ENCODE measurements around the gene FBLL1.

The FBLL1 gene

DNA sequence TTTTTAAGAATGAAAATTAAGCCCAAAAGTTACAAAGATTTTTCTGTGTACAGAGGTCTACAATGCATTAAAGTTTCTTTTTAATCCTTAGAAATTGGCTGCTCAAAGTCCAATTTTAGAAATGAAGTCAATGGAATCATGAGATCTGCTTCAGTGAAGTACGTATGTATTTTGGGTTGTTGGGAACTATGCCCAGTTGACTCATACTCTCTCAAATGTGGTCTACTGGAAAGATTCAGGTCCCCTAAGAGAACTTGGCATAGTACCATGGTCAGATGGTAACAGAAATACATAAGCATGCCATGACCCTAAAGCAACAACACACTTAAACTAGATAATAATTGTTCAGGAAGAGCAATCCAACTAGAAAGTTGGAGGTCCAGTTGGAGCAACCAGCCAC lies 23.0 kb downstream of the FBLL1 start:
- Histone ChIP-seq H3K36me3 (ENCODE audit: control insufficient read depth, low read length) (peaks cover 75% of the 10 kb centered on the region), H4K20me1 (ENCODE audit: control insufficient read depth, insufficient read depth, low read depth, low read length) (no peaks in the 10 kb centered on the region; the same call in 1 of the 2 replicates), H3K4me3 (ENCODE audit: low read length) (no peak overlapping the region), H3K27ac (ENCODE audit: low read depth, low read length) (no peak overlapping the region), H3K27me3 (ENCODE audit: control insufficient read depth, low read length) (no peaks in the 10 kb centered on the region), H3K9me3 (ENCODE audit: control insufficient read depth, insufficient read depth, low read length) (no peaks in the 10 kb centered on the region), H3K4me2 (ENCODE audit: low read length) (no peak overlapping the region), H3K4me1 (ENCODE audit: control insufficient read depth, low read length) (no peaks in the 10 kb centered on the region), H3K79me2 (ENCODE audit: control insufficient read depth, low read length) (peaks cover 5% of the 10 kb centered on the region), H3K9me2 (replicated peaks; ENCODE audit: control insufficient read depth, low read length) (no peaks in the 10 kb centered on the region), H3F3A (ENCODE audit: control insufficient read depth, insufficient read depth) (no peaks in the 10 kb centered on the region; the same call in 1 of the 2 replicates)
- TF ChIP-seq, protein P1, sequence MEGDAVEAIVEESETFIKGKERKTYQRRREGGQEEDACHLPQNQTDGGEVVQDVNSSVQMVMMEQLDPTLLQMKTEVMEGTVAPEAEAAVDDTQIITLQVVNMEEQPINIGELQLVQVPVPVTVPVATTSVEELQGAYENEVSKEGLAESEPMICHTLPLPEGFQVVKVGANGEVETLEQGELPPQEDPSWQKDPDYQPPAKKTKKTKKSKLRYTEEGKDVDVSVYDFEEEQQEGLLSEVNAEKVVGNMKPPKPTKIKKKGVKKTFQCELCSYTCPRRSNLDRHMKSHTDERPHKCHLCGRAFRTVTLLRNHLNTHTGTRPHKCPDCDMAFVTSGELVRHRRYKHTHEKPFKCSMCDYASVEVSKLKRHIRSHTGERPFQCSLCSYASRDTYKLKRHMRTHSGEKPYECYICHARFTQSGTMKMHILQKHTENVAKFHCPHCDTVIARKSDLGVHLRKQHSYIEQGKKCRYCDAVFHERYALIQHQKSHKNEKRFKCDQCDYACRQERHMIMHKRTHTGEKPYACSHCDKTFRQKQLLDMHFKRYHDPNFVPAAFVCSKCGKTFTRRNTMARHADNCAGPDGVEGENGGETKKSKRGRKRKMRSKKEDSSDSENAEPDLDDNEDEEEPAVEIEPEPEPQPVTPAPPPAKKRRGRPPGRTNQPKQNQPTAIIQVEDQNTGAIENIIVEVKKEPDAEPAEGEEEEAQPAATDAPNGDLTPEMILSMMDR (IDR thresholded peaks at IDR 0.05; ENCODE audit: low read depth, low read length, poor library complexity, severe bottlenecking), result no peak
- TF ChIP-seq EZH2phosphoT487 (IDR thresholded peaks at IDR 0.05; ENCODE audit: borderline replicate concordance, low read length), result no peak

DNA sequence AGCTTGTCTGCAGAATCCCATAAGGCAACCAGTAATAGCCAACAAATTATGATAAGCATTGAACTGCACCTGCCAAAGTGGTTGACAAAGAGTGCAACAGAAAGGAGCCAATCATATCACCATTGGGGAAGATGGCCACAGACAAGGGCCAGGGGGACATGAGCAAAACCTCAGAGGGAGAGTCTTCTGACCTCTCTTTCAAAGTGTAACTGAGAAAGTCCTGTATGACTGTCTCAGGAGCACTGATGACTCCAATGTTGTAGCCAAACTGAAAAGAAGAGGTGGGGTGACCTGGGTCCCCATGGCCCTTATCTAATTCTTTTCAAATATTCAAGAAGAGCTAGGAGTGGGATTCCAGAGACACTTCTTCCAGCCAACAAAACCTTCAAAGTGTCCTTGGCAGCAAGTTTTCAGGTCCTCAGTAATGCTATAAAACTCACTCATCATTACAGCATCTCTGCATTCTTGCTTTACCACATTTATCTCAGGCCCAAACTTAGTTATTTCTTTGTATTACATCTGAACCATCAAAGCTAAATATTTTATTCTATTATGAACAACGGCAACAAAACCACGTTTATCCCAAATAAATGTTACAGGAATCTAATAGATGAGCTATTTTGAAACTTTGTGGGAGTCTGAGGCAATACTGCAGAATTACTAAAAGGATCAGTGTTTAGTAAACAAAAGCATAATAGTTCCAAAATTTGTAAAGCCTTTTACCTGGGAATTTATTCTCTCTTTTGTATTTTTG lies 24.4 kb downstream of the FBLL1 start:
- H3K4me2 ChIP-seq (ENCODE audit: low read length), result no peak overlapping the region
- H3K79me2 ChIP-seq (ENCODE audit: control insufficient read depth, low read length), result peaks cover 5% of the 10 kb centered on the region
- no peak overlapping the region for H3K4me3 ChIP-seq (ENCODE audit: low read length)
- no peaks in the 10 kb centered on the region for H3K27me3 ChIP-seq (ENCODE audit: control insufficient read depth, low read length)
- TF ChIP-seq, protein P1 (IDR thresholded peaks at IDR 0.05; ENCODE audit: low read depth, low read length, poor library complexity, severe bottlenecking), result no peak
- TF ChIP-seq EZH2phosphoT487 (IDR thresholded peaks at IDR 0.05; ENCODE audit: borderline replicate concordance, low read length), result no peak
- H4K20me1 ChIP-seq (ENCODE audit: control insufficient read depth, insufficient read depth, low read depth, low read length), result no peaks in the 10 kb centered on the region; the same call in 1 of the 2 replicates
- peaks cover 88% of the 10 kb centered on the region for H3K36me3 ChIP-seq (ENCODE audit: control insufficient read depth, low read length)
- no peak overlapping the region for H3K27ac ChIP-seq (ENCODE audit: low read depth, low read length)
- H3K9me2 ChIP-seq (replicated peaks; ENCODE audit: control insufficient read depth, low read length), result no peaks in the 10 kb centered on the region
- no peaks in the 10 kb centered on the region for H3K9me3 ChIP-seq (ENCODE audit: control insufficient read depth, insufficient read depth, low read length)
- H3F3A ChIP-seq (ENCODE audit: control insufficient read depth, insufficient read depth), result no peaks in the 10 kb centered on the region; the same call in 1 of the 2 replicates
- no peaks in the 10 kb centered on the region for H3K4me1 ChIP-seq (ENCODE audit: control insufficient read depth, low read length)

DNA sequence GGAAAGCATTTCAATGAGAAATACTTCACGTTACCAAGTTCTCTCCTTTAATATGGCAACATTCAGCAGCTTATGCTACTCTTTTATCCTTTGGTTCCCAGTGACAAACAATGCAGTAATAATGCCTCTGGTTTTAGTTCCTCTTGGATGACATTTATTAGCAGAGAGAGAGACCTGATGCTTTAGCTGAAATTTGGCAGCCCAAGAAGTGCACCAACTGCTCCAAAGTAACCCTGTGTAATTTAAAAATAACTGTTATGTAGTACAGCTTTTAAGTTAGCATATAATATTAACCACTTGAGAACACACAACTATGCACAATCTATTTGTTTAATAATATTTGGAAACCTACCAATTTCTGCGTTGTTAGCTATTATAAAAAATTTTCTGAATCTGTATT lies 28.3 kb downstream of the FBLL1 start:
- H3K4me1 ChIP-seq (ENCODE audit: control insufficient read depth, low read length), result no peaks in the 10 kb centered on the region
- H3K4me3 ChIP-seq (ENCODE audit: low read length), result no peak overlapping the region
- H3K4me2 ChIP-seq (ENCODE audit: low read length), result no peak overlapping the region
- peaks cover 17% of the 10 kb centered on the region for H3K79me2 ChIP-seq (ENCODE audit: control insufficient read depth, low read length)
- no peaks in the 10 kb centered on the region for H3K9me3 ChIP-seq (ENCODE audit: control insufficient read depth, insufficient read depth, low read length)
- no peak overlapping the region for H3K27ac ChIP-seq (ENCODE audit: low read depth, low read length)
- no peaks in the 10 kb centered on the region for H3F3A ChIP-seq (ENCODE audit: control insufficient read depth, insufficient read depth)
- H4K20me1 ChIP-seq (ENCODE audit: control insufficient read depth, insufficient read depth, low read depth, low read length), result no peaks in the 10 kb centered on the region
- no peak for TF ChIP-seq EZH2phosphoT487 (IDR thresholded peaks at IDR 0.05; ENCODE audit: borderline replicate concordance, low read length)
- TF ChIP-seq, protein P1 (IDR thresholded peaks at IDR 0.05; ENCODE audit: low read depth, low read length, poor library complexity, severe bottlenecking), result no peak
- no peaks in the 10 kb centered on the region for H3K9me2 ChIP-seq (replicated peaks; ENCODE audit: control insufficient read depth, low read length)
- H3K27me3 ChIP-seq (ENCODE audit: control insufficient read depth, low read length), result no peaks in the 10 kb centered on the region
- H3K36me3 ChIP-seq (ENCODE audit: control insufficient read depth, low read length), result peaks cover 98% of the 10 kb centered on the region

Data from DOHH2 (cell line).